HG02943 (cell line): Measurements from ENCODE around the gene ETF1.
"Not testable (repeated sequence)": the region's sequence is repeated elsewhere in the genome, so short reads cannot be mapped to it uniquely, and the experiment has no call there.

Experiments used
- ATAC-seq: cut with Tn5 transposase; IDR thresholded peaks from one replicate; pipeline ENCODE4 v1.9.1; 2021; ENCODE audit warnings: mild to moderate bottlenecking, low read depth, moderate library complexity; ENCODE audit not compliant: unreplicated experiment

The ETF1 gene

GRCh38 chr5:138533973-138534941 is 8.8 kb downstream of the ETF1 start:
- no peak for ATAC-seq

DNA sequence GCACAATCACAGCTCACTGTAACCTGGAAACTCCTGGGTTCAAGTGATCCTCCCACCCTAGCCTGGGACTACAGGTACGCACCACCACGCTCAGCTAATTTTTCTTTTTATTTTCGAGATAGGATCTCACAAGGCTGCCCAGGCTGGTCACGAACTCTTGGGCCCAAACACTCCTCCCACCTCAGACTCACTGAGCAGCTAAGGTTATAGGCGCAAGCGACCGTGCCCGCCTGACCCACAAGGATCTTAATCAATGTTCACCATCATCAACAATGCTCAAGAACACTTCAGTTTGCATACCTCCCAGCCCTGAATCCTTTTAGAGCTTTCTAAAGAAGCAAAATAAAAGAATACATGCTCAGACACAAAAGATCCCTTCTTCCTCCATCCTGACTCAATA is 13.2 kb downstream of the ETF1 start:
- no peak for ATAC-seq

DNA sequence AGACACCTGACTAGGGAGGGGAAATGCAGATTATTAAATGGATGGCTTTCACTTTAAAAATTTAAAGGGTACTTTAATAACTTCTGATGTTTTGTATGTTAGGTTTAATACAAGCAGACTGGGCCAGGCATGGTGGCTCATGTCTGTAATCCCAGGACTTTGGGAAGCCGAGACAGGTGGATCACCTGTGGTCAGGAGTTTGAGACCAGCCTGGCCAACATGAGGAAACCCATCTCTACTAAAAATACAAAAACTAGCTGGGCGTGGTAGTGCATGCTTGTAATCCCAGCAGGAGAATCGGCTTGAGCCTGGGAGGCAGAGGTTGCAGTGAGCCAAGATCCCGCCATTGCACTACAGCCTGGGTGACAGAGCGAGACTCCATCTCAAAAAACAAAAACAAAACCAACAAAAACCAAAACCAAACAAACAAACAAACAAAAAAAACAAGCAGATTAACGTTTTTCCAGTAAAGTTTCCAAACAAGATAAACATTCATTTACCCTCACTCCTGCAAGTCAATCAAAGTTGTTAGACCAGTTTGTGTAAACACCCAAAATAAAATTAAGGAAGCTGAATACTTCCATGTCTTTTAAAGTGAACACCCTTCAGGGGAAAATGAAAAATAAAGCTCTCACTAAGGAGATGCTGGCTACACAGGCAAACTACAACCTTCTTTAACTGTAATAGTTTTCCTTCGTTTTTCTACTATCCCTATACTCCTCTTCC is 14.1 kb downstream of the ETF1 start:
- no peak for ATAC-seq

DNA sequence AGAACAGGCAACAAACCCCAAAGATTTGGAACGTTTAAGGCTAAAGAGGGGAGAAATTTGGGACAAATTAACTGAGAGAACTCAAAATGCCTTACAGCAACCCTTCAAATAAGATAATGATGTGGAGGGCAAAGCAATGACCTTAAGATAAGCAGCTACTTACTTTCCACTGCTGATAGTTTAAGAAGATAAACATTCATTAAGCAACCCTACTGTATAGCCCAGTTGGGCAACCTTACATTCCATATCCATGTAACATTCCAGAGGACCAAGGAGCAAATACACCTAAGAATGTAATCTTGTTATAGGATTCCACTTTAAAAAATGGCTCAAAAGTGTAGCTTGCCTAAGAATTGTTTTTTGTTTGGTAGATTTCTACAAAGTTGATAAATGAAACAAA is 14.8 kb downstream of the ETF1 start:
- no peak for ATAC-seq

DNA sequence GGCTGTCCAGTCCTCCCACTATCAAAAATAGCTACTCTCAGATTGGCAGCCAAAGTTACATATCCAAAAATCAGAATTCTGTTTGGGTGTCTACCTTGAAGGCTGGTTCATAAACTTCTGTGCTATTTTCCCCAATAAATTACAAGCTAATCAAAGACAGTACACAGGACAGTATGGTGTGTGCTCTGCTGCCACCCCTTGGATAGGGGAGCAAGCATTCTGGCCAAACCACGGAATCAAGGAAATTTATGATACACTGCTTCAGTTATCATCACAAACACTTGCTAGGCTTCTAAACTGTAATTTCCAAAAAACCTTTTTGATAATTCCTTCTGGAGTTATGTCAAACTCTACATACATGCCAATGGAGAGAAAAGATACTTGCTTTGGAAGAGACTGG is 15.9 kb downstream of the ETF1 start:
- ATAC-seq: no peak

- ATAC-seq: no peak
Observed at GRCh38 chr5:138523406-138523805, 19.6 kb downstream of the ETF1 start.

DNA sequence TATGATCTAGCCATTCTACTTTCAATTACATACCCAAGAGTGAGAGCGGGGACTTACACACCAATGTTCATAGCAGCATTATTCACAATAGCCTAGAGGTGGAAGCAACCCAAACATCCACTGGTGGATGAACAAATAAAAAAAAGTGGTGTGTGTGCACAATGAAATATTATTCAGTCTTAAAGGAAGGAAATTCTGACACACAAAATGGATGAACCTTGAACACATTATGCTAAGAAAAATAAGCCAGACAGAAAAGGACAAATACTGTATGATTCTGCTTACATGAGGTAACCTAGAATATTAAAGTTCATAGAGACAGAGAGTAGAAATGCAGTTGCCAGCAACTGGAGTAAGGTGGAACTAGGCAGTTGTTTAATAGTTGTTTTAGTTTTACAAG is 22.1 kb downstream of the ETF1 start:
- no peak for ATAC-seq

GRCh38 chr5:138517437-138517836 is 25.6 kb downstream of the ETF1 start:
- ATAC-seq: no peak

DNA sequence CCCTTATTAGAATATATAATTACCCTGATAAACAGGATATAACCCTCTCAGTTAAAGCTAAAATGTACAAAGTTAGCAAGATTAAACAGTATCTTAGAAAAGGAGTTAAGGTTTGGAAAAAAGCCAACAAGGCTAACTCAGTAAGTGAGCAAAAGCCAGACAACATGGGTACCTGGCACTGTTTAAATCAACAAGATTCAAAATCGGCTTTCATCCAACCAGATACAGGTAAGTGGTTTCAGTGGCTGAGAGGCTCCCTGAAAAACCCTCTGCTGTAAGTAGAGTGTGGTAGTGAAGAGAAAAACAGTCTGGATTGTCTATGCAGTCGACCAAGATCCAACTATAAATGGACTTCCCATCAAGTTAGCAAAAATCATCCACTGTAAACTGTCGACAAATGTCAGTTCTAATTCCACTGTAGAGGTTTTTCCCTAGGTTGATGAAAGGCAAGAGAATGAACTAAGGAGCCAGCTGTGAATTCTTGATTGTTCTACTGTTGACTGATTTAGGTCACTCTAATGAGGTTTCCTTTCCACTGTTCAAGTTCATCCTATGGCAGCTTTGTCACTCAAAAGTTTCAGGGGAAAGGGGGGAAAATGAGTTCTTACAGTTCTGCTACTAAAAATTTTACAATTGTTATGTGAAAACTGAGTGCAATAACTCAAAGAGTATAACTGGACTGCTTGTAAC is 27.3 kb downstream of the ETF1 start:
- no peak for ATAC-seq

DNA sequence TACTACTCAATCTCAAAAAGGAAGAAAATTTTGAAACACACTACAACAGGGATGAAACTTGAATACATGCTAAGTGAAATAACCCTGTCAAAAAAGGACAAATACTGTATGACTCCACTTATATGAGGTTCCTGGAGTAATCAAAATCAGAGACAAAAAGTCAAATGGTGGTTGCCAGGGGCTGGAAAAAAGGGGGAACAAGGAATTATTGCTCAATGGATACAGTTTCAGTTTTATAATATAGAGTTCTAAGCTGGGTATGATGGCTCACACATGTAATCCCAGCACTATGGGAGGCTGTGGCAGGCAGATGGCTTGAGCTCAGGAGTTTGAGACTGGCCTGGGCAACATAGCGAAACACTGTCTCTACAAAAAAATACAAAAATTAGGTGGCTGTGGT is 29.0 kb downstream of the ETF1 start:
- ATAC-seq: no peak

DNA sequence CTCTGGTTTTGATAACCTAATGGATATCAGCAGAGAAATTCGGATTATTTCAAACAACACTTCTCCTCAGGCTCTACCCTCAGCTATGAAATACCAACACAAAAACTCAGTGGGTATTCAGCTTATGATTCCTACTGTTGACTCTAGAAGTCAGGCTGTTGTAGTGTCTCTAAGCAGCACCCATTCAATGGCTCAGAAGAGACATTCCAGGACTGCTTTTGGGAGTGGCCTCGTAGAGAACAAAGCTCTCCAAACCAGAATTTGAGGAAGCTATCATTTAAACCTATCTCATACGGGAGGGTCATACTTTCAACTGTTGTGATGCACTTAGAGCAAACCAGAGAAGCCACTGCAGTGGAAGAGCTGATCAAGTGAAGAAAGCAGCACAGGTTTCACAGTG is 34.1 kb downstream of the ETF1 start:
- no peak for ATAC-seq

DNA sequence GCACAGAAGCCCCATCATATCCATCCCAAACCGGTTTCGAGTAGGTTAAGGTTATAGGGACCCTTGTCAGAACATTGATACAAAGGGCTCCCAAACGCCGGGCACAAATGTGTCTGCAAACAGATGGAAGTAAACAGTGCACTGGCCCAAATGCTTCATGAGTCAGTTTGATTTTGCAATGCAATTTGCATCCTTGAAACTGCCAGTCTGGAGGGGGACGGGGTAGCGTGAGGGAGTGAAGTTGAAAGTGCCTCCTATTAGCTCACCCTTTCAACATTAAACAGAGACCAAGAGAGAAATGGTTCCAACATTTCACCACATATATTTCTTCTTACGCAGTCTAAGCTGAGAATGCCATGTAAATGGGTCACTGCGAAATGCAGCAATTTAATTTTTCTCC is 35.6 kb downstream of the ETF1 start:
- ATAC-seq: not testable (repeated sequence)

- no peak for ATAC-seq
Observed at GRCh38 chr5:138506370-138507306, 36.4 kb downstream of the ETF1 start.

DNA sequence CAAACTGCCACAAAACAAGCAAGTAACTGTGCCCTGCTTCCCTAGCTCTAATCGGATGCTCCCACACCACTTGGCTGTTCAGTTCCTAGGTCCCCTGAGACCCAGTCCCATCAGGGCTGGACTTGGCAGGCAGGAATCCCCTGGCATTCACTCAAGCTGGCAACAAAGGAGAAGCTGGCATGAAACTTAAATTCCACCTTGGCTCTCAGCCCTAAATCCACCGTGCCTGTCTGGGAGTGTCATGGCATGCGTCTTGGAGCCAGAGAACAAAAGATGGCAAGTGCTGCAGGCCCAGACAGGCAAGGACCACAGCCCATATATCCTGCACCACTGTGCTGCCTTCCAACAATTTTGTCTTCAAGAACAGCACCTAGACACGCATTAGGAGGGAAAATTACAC is 38.2 kb downstream of the ETF1 start:
- no peak for ATAC-seq

DNA sequence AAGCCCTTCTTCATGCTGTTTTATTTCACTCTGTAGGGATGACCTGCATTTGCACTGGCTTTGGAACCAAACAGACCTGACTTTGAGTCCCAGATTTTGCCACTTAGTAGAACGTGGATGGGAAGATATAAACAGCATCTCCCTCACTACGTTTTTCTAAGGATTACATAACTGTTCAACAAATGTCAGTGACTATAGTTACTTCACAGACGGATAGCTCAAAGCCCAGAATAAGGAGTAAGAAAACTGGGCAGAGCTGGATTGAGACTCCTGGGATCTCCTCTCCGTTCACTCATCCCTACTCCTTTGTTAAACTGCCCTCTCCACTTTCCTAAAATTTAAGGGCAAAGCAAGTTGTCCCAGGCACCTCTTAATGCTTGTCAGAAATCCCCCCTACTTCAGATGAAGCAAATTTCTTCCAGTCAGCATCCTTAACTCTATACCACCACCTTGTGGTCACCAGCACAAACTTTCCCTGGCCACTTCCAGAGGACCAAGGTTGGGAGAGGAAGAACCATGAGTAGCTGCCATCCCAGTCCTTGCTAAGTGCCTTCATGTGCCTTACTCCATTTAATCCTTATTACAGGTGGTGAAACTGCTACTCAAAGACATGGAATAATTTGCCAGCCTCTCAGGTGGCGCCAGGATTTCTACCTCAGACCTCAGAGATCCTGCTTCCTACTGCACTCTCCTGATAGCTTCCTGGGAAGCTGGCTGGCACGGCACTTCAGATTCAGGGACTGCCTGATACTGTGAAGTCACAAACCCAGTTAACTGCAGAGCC is 39.4 kb downstream of the ETF1 start:
- ATAC-seq: no peak

- ATAC-seq: no peak
Observed at GRCh38 chr5:138502521-138502920, 40.5 kb downstream of the ETF1 start.

DNA sequence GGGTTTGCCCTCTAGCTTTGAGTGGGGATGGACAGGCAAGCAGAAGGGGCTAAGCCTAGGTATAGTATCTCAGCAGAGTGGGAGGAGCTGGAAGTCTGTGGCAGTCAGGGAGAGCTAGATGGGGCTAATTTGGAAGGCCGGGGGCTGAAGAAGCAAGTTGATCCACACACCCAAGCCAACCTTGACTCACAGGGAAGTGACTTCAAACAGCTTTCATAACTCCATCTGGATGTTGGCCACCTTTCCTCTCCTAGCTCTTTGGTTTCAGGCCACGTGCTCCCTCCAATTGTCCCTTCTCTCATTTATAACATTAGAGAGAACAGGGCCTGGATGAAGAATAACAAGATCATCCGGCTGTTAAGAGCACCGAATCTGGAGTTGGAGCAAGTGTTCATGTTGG is 40.9 kb downstream of the ETF1 start:
- ATAC-seq: no peak

GRCh38 chr5:138498376-138498775 is 44.7 kb downstream of the ETF1 start:
- ATAC-seq: no peak

- no peak for ATAC-seq
Observed at GRCh38 chr5:138495351-138495750, 47.7 kb downstream of the ETF1 start.
